HS-5 (cell line): ENCODE measurements around the gene ASTN2.

Experiments used
- DNase-seq: peaks from one replicate; pipeline ENCODE4 v3.0.0-alpha.2; 2012; ENCODE audit warnings: low read depth

Gene ASTN2

DNA sequence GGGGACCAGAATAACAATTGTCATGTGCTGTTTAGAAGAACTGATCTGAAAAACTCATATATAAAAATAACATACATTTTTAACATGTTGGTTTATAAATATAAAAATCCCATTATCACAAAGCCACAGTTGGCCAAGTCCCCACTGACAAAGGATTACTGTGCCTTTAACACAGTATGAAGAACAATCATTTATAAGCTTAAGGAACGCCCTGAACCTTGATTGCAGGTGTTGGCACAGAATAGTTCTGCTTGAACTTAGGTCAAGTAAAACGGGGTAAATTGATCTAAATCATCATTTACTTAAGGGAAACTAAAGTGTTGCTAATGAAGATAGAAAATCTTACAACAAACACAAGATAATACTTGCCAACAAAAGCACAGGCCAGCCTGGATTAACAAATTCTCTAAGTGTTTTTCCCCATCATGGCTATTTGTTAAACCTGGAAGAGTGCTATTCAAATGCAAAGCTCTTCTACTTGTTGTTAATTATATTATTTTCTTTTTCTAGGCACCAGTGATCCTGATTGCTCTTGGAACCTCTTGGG lies 46.1 kb downstream of the ASTN2 start:
- no peak for DNase-seq

DNA sequence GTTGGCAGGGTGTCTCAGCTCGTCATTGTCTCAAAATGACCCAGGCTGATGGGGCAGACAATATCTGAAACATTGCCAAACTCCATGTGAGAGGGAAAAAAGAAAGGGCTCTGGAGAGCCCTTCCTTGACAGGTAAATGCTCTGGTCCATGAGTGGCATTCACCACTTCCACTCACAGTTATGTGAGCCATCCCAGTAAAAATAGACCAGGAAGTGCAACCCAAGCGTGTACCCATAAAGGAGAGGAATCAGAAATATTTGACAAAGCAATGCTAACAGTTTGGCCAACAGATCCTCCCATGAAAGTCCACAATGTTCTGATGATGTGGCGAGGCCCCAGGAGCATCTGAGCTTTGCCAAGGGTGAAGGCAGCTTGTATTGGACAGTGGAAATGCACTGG lies 49.4 kb downstream of the ASTN2 start:
- DNase-seq: no peak

DNA sequence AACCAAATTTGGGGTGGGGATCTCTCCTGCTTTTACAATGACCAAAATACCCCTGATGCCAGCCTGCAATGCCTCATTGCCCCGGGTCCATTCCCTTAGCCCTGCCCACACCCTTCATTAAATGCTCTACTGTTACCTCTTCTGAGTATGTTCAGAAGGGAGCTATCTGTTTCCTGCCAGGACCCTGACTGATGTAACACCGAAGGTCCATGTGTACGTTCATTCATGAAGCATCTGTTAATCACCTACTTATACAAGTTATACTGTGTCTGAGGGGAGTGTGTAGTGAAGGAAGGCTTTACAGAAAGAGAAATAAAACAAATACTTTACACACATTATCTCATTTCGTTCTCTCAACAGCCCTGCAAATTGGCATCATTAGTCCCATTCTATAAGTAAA lies 51.9 kb downstream of the ASTN2 start:
- DNase-seq: no peak

DNA sequence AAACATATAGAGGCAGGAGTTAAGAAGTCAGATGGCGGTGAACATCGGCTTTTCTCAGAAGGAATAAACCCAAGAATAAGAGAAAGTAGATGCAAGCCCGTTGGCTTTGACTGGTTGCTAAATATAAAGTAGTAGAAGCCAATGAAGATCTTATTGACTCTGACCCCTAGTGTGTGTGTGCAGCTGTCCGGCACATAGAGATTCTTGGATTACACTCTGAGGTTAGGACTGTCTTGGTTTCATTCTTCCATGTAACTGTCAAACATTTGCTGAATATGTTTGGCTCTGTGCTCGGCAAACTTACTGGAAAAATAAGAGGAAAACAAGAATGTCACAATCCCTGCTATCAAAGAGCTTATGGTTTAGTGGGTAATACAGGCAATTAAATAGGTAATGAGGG lies 54.9 kb downstream of the ASTN2 start:
- no peak for DNase-seq

DNA sequence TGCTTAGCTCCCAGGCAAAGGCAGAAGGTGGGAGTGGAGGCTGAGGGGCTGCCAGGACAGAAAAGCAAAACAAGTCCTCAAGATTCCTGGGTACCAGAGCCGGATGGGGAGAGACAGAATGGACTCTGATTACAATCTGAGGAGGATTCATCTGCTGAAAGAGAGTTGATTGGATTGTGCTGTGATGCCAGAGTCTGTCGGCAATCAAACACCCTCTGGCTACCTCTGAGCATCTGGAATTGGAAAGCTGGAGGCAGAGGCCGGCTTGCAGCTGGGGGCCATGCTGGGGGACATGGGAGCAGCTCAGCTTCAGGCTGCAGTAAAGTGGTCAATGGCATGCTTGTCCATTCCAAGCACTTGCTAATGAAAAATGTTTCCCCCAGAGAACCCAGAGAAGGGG lies 59.3 kb downstream of the ASTN2 start:
- DNase-seq: no peak

DNA sequence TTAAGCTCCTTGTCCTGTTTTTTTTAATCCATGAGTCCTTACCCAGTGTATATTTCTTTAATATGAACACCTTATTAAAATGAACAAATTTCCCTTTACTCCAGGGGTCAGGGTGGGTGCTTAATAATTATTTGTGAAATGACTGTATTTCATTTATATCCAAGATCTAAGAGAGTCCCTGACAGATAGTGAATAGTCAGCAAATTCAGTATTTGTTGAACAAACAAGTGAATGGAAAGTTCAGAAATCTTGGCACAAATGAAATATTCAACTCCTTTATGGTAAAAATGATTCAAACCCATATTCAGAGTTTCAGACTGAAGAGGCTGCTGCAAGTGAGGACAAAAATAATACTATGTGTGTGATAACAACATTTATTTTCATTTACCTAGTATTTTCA lies 59.9 kb downstream of the ASTN2 start:
- no peak for DNase-seq

DNA sequence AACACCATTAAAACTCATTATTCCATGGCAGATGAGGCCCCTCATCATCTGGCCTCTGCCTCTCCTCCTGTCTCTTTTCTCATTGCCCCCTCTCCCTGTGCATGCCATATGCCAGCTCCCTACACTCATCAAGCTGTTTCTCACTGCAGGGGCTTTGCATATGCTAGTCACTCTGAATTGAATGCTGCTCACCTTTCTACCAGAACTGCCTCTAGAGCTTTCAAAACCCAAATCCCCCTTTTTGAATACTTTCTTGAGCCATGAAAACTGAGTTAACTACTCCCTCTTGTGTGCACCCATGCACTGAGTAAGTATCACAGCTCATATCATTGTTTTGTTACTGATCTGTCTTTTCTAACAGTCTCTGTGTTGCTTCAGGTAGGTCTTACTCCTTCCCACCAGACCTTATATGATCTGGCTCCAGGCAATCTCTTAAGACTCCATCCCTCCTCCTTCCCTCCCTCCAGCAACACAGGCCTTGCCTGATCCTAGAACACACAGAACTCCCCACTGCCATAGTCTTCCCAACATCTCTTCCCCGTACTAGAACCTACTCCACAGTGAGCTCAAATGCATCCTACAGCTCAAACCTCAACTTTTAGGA lies 60.5 kb downstream of the ASTN2 start:
- no peak for DNase-seq

DNA sequence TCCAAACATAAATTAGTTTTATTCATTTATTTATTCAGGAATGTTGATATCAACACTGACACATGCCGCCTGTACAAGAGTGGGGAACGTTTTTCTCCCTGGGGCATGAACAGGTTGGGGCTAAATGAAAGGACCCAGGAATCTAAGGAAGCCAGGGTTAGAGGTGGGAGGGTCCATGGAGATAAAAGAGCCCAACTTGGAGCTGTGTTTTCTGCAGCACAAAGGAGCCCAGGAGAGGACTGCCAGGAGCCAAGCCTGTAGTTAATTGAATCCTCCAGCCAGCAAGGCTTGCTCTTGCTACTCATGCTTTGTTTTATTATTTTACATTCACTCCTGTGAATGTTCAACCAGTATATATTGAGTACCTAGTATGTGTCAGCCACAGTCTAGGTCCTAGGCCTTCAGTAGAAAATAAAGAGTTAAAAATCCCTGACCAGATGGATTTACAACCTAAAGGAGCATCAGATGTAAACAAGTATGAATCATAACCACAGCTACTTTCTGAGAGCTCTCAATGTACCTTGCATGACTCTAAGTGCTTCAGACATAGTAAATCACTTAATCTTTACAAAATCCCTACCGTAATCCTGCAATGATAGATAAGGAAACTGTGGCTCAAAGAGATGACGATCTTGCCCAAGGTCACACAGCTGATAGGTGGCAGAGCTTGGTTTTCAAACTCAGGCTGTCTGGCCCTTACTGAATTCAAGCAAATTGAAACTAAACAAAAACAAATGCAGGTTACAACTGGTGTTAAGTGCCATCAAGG lies 69.8 kb downstream of the ASTN2 start:
- DNase-seq: no peak

DNA sequence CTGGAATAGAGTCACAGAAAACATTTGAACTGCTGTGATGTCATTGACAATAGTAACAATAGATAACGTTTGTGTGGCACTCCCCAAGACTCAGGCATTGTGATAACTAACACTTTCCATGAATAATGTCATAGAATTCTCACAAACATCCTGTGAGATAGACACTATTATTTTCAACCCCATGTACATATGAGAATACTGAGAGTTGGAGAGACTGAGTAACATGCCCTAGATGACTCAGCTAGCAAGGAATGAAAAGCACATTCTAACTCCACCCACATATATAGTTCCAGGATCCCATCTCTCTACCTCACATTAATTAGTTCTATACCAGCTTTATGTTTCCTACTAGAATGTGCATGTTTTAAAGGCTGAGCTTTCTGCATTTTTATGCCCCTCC lies 71.4 kb downstream of the ASTN2 start:
- no peak for DNase-seq

DNA sequence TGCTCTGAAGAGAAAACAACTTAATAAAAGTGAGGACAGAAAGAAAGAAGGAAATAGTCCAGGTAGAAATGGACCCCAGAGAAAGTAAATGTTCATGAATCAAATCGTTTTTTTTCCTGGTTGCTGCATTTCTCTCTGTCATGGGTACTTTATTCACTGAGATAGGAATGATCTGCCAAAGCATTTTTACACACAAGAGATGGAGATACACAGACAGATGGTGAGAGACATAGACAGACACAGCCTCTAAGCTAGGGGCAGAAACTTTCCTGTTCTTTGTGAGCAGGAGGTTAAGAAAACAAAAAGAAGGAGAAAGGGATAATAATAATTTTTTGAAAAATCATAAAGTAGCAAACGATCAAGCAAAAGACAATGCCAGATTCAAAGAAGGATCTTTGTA lies 73.7 kb downstream of the ASTN2 start:
- DNase-seq: no peak

DNA sequence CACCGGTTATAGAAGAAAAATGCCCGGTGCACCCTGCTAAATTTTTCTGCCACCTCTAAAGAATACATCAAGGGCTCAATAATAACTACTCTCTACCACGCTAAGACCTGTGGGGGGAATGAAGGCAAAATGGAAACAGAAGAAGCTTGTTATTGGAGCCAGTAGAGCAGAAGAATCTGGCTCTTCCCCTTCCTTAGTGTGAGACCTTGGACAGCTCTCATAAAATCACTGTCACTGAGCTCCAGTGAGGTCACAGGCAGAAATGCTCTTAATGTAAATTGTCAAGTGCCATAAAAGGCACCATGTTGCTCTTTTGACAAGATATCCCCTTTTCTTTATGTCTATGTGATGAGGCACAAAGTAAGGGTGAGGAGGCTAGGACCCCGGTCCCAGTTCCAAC lies 74.4 kb downstream of the ASTN2 start:
- no peak for DNase-seq

DNA sequence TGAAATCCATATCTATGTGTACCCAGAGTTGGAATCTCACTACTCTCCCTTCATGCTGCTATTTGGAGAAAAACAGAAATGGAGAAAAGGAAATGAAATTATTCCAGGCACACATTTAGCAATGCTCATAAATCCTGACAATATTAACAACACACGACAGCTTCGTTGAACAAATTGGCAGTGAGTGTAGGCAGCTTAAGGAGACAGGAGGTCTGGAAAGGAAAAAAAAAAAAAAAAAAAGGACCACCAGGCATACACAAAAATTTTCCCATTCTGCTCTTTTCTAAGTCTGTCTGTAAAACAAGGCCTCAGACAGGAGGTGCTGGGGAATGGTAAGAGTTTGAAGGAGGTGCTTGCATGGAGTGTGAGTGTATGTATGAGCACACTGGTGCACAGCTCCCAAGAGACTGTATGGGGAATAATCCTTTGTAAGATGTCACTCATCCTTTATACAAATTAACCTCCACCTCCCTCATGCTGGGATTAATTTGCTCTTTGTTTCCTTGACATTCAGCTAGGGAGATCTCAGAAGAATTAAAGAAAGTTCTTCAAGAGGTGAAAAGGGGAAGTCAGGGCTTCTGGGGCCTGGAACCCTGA lies 78.9 kb downstream of the ASTN2 start:
- DNase-seq: no peak

DNA sequence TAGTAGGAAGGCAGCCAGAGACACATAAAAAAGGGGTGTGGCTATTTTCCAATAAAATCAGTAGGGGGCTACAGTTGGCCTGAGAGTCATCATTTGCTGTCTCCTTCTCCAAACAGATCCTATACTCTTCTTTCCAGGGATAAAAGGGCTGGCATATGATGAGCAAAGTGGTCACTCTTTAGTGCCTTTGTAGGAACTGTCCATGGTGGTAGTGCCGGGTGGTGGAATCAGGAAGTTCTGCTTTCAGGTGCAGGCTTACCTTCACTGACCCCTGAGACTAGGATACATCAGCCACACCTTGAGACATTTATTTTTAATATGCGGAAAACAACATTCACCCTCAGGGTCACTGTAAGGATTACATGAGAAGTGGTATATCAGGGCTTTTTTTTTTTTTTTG lies 80.8 kb downstream of the ASTN2 start:
- DNase-seq: no peak

DNA sequence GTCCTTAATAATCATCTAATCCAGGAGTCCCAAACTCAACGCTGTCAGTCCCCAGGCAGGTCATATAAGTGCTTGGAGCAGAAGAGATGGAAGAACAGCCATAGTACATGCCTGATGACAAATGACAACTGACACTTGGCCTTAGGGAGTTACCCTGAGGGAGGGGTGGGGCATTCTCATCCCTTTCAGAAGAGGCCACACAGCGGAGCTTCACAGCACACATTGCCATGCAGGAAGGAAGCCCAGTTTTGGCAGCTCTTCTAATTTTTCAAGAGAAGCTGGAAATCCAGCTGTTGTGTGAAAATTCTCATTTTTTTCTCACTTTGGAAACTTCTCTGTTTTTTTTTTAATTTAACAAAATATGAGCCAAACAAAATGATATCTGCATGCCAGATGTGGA lies 89.0 kb downstream of the ASTN2 start:
- no peak for DNase-seq

DNA sequence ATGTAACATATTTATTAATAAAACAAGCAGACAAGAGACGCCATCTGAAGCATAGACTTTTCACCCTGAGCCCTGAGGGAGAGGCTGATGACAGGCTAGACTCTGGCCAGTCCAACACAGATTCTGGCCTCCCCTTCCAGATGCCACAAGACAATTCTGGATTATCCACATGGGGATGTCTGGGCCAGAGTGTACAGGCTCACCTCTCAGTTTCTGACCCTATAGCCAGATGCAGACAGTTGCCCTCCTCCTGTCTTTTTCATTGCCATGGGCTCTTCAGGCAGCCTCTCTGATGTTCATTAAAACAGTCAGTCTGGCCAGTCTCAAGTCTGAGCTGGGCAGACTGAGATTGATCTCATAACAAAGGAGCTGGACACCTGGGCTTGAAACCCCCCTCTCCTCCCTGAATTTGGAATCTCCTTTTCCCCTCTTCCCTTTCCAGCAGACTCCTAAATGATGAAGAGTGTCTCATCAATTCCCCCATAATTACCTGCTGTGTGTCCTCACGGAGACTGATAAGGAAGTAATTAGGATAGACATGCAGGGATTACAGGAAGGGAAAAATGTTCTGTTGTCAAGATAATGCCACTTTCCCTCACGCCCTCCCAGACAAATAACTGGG lies 89.6 kb downstream of the ASTN2 start:
- no peak for DNase-seq

DNA sequence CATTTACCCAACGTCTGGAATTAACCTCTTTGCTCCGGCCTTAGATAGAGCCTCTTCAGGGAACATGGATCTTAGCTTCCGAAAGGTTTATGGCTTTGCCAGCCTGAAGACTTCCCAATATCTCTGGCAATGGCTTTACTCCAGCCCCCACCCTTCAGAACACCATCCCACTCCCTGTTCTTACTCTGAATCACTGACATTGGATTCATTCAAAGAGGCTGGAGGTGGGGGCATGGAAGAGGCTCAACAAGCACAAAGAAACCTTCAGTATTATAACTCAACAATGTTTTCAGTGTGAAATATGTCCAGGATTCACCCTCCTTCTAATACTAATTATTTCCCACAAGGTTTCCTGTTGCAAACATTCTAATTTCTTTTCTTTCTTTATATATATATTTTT lies 91.5 kb downstream of the ASTN2 start:
- no peak for DNase-seq

DNA sequence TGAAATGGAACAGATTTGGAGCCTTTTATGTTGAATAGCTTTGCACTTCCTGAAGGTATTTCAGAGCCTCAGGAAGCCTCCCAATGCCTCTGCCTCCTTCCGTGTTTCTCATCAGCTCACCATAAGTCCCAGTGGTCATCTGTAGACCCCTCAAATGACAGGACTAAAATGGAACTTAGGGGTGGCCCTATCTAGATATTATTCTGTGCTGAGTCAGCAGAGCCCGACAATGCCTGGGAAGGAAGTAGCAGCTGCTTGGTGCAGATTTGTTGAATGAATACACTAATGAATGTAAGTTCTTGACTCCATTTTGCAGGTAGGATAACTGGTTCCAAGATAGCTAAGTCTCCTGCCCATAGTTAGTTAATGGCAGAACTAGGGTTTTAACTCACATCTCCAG lies 97.7 kb downstream of the ASTN2 start:
- DNase-seq: no peak

DNA sequence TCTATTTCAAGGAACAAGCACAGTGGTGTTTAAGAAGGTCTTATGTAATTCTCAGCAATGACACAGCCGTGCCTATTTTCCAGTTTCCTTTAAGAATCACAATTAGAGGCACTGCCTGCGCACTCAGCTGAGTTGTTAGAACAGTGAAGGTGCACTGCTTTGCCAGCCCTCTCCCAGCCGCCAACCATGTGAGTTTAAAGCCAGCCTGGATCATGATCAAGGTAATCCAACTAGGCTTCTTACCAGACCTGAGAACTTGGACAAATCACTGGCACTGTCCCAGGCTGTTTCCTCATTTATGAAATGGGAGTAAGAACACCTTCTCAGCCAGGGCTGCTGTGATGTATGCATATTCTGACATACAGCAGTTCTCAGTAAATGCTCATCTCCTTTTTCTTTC lies 99.6 kb downstream of the ASTN2 start:
- DNase-seq: no peak

DNA sequence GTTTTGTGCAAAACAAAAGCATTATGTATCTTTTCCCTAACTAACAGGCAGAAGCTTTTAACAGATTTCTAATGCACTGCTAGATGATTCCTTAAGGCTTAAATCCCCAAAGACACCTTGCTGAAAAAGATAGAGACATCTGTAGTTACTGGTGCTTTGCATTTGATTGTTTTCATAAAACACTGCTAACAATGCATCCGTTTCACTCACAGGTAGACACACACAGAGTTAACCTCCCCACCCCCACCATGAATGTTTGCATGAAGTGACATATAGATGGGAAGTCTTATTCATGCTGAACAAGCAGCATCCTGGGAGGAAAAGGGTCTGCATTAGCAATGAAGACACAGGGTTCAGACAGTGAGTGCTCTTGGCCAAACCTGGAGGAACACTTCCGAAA lies 100.9 kb downstream of the ASTN2 start:
- no peak for DNase-seq

DNA sequence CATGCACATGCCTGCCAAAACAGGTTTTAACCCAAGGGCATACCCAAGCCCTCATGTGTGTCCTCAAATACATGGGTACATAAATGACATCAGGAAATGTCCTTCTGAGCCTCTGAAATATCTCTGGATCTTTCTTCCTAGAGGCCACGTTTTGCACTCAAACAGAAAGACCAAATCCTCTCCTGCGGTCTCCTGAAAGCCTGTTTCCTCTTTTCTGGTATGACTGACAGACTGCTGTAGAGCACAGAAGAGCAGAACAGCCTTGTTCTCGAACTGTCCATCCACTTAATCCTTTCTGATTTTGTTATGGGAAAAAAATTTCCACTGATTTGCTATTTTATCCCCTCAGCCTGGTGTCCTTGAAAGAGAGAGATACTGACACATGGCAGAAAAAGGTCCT lies 107.2 kb downstream of the ASTN2 start:
- DNase-seq: no peak

DNA sequence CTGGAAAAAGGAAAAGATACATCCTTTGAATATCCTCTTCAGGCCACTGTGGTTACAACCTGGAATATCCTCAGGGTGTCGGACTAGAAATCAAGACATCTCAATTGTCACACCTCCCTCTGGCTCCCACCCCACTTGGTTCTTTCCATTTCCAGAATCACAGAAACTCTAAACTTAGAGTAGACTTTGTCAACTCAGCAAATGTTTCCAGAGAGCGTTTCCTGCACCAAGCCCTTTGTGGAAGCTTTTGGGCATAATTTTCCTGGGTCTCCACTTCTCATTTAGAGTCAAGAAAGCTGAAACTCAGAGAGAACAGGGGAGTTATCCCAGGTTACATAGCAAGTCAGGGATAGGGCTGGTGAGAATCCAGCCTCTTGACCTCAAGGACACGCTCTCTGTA lies 108.8 kb downstream of the ASTN2 start:
- DNase-seq: no peak

DNA sequence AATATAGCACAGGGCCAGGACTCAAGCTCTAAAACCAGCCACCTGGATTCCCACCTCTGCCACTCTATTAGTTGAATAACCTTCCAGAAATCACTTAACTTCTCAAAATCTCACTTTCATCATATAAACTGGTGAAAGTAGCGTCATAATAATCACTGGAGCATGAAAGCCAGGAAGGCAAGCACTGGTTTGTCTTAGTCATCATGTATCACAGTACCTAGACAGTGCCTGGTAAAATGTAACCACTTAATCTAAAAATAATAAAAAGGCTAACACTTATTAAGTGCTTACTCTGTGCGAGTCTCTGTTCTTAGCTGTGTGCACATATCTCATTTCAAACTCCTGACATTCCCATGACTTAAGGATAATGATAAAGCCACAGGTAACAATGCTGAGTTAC lies 109.4 kb downstream of the ASTN2 start:
- no peak for DNase-seq

DNA sequence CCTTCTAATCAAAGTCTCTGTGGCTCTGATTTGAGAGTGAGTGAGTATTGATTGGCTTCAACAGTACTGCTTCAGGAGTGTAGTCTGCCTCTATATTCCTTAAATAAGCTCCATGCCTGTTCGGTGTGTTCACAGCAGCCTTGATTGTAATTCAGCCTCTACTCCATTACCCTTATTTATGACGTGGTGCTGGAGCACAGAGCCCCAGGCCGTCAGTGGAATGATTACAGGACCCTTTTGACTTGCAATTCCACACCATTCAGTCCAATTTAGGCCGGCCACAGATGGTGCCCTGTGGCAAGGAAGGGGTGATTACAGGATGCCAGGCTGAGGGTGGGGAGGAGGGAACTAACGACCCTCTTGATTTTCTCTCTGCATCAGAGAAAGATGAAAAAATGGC lies 110.3 kb downstream of the ASTN2 start:
- no peak for DNase-seq
